Activated T-helper 2 cell treated with anti-CD3 and anti-CD28 coated beads, Interferon-gamma antibody, Interleukin-2, Interleukin-4, amounts not matched to agents 10 μg/mL and 5 μg/mL and 100 μg/mL, durations not matched to agents 14 hours and 24 hours and 36 hours (primary cell): ENCODE results near the gene ZDHHC14. TPM values are rescaled to one million over a fixed set of nuclear protein-coding genes. Genes with fewer than 3 reads are reported as not detected.
"Not testable (repeated sequence)": the region's sequence is repeated elsewhere in the genome, so short reads cannot be mapped to it uniquely, and the experiment has no call there.

Experiments used
- DNase-seq: peaks from one replicate; pipeline ENCODE4 v3.0.0; 2021; ENCODE audit warnings: low spot score
- H3K27ac Mint-ChIP-seq: one replicate; pipeline ENCODE4 v1.8.0; 2021; ENCODE audit warnings: mixed read lengths
- H3K27me3 Mint-ChIP-seq: one replicate; pipeline ENCODE4 v1.8.0; 2021; ENCODE audit warnings: low read depth, mixed read lengths
- H3K36me3 Mint-ChIP-seq: one replicate; pipeline ENCODE4 v1.8.0; 2021; ENCODE audit warnings: low read depth, mixed read lengths
- H3K4me1 Mint-ChIP-seq: one replicate; pipeline ENCODE4 v1.8.0; 2021; ENCODE audit warnings: low read depth, mixed read lengths
- H3K4me3 Mint-ChIP-seq: one replicate; pipeline ENCODE4 v1.8.0; 2021; ENCODE audit warnings: low read depth, mild to moderate bottlenecking, moderate library complexity, mixed read lengths
- H3K9me3 Mint-ChIP-seq: one replicate; pipeline ENCODE4 v1.8.0; 2021; ENCODE audit warnings: mixed read lengths
- intact Hi-C: fragments of 100-400 bp; cut with micrococcal nuclease; formaldehyde crosslinking; loops from one replicate; pipeline ENCODE4 v1.15.1; 2023
- total RNA-seq: library from RNA; stranded (reverse); gene quantifications from 2 replicates; pipeline ENCODE4 v1.2.3, GENCODE V29; 2022

The ZDHHC14 gene
- total RNA-seq, 1 donor from 2014 or later, result 8.4 TPM

DNA sequence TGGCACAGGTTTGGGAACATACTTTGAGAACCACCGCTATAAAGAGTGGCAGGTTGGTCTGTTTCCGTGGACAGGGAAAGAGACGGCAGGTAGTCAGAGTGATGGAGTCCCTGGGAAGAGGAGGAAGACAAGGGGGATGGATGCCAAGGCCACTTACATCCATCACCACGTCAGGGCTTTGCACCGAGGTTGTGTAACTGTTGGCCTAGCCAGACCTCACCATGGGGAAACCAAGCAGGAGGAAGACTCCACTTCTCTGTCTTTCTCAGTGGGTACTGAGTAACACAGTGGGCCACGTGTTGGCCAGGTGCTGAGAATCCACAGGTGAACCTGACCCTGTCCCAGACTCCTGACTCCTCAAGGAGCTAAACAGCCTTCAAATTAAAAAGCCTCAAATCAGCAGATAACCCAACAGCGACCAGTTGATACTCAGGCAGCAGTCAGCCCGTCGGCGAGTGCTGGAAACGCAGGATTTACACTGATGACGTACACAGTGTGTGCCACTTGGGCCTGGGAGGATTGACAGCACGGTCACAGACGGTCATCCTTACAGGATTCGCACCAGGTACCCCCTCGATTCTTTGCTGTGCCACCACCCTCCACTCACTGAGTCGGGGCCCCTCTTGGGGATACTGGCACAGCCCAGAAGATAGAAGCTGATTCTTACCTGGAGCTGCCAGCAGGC lies 307.4 kb downstream of the ZDHHC14 start:
- peaks cover 10% of the 10 kb centered on the region for H3K27me3 Mint-ChIP-seq
- H3K4me3 Mint-ChIP-seq, result no peak overlapping the region
- no peak overlapping the region for H3K27ac Mint-ChIP-seq
- no peaks in the 10 kb centered on the region for H3K36me3 Mint-ChIP-seq
- H3K9me3 Mint-ChIP-seq, result no peaks in the 10 kb centered on the region
- intact Hi-C loops, result no loop called here
- H3K4me1 Mint-ChIP-seq, result no peaks in the 10 kb centered on the region
- DNase-seq, result no peak

DNA sequence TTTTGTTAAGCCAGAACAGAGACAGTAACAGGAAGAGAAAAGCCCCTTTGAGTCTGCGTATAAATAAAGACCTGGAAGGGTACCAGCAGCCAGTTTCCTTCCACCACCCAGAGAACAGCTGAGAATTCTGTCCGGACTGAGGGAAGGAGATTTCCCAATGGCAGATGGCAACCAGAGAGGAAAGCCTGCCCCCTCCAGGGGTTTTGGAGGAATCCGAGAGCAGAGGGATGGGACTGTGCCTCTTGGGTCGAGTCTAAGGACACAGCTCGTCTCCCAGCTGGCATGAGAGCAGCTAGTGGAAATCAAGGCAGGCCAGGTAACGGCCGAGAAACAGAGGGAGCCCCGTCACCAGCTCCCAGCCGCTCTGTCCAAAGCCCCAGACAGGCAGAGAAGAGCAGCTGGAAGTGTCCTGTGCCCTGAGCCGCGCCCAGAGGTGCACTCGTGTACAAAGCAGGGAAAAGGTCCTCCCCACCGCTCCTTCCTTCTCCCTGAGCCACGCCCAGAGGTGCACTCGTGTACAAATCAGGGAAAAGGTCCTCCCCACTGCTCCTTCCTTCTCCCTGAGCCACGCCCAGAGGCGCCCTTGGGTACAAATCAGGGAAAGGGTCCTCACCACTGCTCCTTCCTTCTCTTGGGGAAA lies 308.1 kb downstream of the ZDHHC14 start:
- Mint-ChIP-seq H3K4me1 (no peaks in the 10 kb centered on the region), H3K27me3 (peaks cover 10% of the 10 kb centered on the region), H3K27ac (no peak overlapping the region), H3K36me3 (no peaks in the 10 kb centered on the region), H3K9me3 (no peaks in the 10 kb centered on the region), H3K4me3 (no peak overlapping the region)
- intact Hi-C loops, result no loop called here
- no peak for DNase-seq

DNA sequence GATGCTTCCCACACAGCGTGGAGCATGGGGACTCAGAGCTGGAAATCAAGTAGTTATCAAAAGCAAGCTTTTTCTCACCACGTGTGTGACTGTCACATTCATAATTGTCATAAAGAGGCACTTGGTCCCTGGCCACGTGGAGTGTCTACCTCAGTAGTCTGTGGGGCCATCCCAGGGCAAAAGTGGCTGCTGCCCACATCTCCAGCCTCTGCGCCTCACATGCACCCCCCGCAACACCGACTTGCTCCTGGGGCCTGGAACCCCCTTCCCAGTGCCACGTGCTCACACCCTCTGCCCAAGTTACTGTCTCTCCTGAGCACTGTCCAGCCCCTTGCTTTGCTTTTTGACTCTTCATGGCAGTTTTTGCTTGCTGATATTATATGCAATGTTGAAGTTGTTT lies 308.9 kb downstream of the ZDHHC14 start:
- no peak overlapping the region for H3K4me3 Mint-ChIP-seq
- H3K27ac Mint-ChIP-seq, result no peak overlapping the region
- H3K27me3 Mint-ChIP-seq, result peaks cover 15% of the 10 kb centered on the region
- DNase-seq, result no peak
- no peaks in the 10 kb centered on the region for H3K9me3 Mint-ChIP-seq
- intact Hi-C loops, result no loop called here
- no peaks in the 10 kb centered on the region for H3K4me1 Mint-ChIP-seq
- H3K36me3 Mint-ChIP-seq, result no peaks in the 10 kb centered on the region

DNA sequence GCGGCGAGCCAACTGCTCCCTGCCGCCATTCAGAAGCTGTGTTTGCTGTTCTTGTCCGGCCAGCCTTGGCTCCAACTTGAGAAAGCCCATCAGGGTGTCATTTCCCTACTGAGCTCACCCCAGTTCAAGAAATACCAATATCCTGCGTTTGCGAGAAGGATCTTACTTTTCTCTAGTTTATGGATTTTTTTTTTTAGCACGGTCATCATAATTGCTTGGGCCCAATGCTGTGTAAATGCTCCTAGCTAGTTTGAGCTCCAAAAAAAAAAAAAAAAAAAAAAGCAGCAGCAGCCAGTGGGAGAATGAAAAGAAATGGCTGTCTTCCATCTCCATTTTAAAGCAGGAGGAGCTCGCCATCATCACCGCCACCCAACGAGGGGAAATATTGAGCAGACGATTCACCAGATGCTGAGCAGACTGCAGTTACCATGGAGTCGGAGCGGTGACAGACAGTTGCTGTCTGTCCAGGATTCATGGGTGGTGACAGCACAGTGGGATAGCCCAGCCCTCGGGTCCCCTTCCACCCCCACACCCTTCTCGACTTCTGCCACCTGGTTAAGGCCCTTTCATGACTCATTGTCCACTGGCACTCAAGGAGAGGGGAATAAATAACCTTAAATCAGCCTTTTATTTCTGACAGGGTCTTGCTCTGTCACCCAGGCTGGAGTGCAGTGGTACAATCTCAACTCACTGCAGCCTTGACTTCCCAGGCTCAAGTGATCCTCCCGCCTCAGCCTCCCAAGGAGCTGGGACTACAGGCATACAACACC lies 309.6 kb downstream of the ZDHHC14 start:
- no peak overlapping the region for H3K27ac Mint-ChIP-seq
- H3K36me3 Mint-ChIP-seq, result no peaks in the 10 kb centered on the region
- no peak for DNase-seq
- no peak overlapping the region for H3K4me3 Mint-ChIP-seq
- no peaks in the 10 kb centered on the region for H3K9me3 Mint-ChIP-seq
- intact Hi-C loops, result no loop called here
- H3K27me3 Mint-ChIP-seq, result peaks cover 17% of the 10 kb centered on the region
- no peaks in the 10 kb centered on the region for H3K4me1 Mint-ChIP-seq

DNA sequence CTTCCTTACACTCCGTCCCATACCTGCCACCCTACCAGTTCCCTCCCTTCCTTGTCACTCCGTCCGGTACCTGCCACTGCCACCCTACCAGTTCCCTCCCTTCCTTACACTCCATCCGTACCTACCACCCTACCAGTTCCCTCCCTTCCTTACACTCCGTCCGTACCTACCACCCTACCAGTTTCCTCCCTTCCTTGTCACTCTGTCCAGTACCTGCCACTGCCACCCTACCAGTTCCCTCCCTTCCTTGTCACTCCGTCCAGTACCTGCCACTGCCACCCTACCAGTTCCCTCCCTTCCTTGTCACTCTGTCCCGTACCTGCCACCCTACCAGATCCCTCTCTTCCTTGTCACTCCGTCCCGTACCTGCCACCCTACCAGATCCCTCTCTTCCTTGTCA lies 310.6 kb downstream of the ZDHHC14 start:
- H3K9me3 Mint-ChIP-seq, H3K4me3 Mint-ChIP-seq, intact Hi-C loops, H3K27ac Mint-ChIP-seq, DNase-seq, H3K36me3 Mint-ChIP-seq, H3K4me1 Mint-ChIP-seq: not testable (repeated sequence)
- peaks cover 17% of the 10 kb centered on the region for H3K27me3 Mint-ChIP-seq

DNA sequence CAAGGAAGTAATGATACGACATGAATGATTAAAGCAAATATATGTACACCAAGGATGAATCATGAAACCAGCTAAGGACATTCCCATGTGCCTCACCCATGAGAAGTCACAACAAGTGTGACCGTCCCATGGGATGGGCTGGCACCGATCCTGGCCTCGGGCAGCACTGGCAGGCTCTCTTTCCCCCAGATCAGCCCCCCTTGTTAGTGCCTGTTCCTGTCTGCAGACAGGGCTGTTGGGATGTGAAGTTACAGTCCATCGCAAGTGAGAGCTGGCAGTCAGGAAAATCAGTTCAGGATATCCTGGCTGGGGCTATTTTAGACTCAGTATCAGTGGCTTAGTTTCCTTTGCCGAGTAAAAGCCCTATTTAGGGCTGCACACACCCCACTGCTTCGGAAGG lies 312.9 kb downstream of the ZDHHC14 start:
- Mint-ChIP-seq H3K36me3 (no peaks in the 10 kb centered on the region), H3K27me3 (peaks cover 24% of the 10 kb centered on the region), H3K4me1 (no peaks in the 10 kb centered on the region), H3K9me3 (peaks cover 6% of the 10 kb centered on the region), H3K4me3 (no peak overlapping the region), H3K27ac (no peak overlapping the region)
- DNase-seq, result no peak
- intact Hi-C loops, result no loop called here

DNA sequence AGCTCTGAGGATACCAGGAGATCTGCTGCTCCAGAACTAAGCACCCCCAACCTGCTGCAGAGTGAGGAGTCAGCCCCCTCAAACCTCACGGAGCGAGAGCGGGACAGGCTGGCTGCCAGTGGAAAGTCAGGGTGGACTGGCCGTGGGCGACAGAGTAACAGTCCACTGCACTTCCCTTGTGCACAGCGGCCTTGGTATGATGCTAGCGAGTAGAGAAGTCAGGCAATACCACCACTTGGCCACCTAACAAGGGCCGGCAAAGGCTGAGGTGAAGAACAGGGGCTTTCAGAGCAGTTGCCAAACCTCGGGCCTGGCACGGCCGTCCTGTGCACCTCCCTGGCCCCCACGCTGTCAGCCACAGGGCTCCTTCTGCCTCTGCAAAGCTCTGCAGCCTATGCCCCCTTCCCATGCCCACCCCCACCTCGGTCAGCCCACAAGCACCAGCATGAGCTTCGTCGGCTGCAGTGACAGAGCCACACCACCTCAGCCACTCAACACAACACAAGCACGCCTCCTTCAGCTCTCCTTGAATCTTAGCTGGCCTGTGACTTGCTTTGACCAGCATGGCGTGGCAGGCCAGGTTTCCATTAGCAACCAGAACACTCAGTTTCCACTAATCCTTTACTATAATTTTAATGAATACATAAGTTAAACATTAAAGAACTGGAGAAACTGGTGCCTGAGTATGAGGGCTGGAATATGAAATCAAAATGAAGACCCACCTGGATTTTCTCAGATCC lies 314.5 kb downstream of the ZDHHC14 start:
- no peak overlapping the region for H3K4me3 Mint-ChIP-seq
- H3K27me3 Mint-ChIP-seq, result peaks cover 27% of the 10 kb centered on the region
- no peaks in the 10 kb centered on the region for H3K36me3 Mint-ChIP-seq
- peaks cover 6% of the 10 kb centered on the region for H3K9me3 Mint-ChIP-seq
- no peaks in the 10 kb centered on the region for H3K4me1 Mint-ChIP-seq
- intact Hi-C loops, result no loop called here
- DNase-seq, result no peak
- no peak overlapping the region for H3K27ac Mint-ChIP-seq

DNA sequence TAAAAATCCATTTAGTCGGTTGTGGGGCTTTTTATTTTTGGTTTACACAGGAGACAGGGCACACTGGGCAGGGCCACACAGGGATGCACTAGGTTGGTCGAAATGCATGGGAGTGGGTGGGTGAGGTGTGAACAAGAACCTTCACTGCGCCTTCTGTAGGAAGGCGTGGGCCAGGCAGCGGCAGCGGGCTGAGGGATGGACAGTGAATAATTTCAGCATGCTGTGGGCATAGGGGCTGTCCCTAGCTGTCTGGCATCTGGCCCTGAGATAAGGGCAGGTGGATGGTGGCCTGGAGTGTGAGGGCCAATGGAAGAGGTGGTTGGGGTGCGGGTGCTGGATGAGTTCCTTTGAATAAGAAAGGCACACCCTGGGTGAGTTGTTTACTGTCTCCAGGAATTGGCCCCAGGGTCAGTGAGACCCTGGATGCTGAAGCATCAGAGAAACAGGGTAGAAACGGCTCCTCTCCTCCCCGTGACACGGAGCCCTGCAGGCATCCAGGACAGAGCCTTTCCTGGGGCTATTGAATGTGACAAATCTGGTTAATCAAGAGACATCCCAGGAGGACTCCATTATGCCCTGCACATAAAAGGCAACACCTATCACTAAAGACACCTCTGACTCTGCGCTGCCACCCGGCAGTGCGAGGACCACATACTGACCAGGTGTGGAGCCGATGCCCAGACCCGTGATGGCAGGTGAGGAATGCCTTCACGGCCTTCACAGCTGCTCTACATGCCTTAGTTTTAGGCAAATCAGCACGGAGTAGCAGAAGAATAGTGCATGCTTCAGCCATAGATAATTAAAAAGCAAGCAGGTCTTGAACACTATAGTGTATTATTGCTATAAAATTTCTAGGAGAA lies 319.0 kb downstream of the ZDHHC14 start:
- H3K27me3 Mint-ChIP-seq, result peaks cover 15% of the 10 kb centered on the region
- intact Hi-C loops, result no loop called here
- no peak for DNase-seq
- H3K9me3 Mint-ChIP-seq, result peaks cover 6% of the 10 kb centered on the region
- H3K4me1 Mint-ChIP-seq, result no peaks in the 10 kb centered on the region
- no peak overlapping the region for H3K27ac Mint-ChIP-seq
- H3K36me3 Mint-ChIP-seq, result no peaks in the 10 kb centered on the region
- no peak overlapping the region for H3K4me3 Mint-ChIP-seq

DNA sequence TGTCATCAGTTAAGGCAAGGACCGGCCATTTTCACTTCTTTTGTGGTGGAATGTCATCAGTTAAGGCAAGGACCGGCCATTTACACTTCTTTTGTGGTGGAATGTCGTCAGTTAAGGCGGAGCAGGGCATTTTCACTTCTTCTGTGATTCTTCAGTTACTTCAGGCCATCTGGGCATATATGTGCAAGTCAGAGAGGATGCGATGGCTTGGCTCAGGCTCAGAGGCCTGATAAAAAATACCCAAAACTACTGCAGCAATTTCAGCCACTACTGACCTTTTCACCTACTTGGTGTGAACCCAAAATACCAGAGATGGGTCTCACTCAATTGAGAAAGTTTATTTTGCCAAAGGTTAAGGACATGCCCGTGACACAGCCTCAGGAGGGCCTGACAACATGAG lies 325.4 kb downstream of the ZDHHC14 start:
- H3K27me3 Mint-ChIP-seq, H3K9me3 Mint-ChIP-seq, H3K27ac Mint-ChIP-seq, H3K4me1 Mint-ChIP-seq, intact Hi-C loops, H3K4me3 Mint-ChIP-seq, H3K36me3 Mint-ChIP-seq, DNase-seq: not testable (repeated sequence)

DNA sequence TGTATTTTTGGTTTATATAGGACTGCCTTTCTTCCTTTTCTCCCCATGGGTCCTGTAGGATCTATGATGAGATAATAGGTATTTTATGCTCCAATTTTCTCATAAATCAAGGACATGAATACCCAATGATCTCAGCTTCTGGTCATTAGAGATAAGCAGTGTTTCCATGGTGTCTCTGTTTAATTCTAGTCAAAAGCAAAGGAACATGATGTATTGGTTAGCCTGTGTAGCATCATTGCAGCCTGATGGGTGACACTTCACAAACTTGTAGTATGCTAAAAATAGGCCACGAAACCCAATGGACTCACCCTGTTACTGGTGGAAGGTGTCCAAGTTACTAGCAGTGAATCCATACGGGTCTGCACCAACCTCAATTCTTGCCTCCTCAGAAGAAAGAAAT lies 325.9 kb downstream of the ZDHHC14 start:
- Mint-ChIP-seq H3K27ac (no peak overlapping the region), H3K36me3 (no peaks in the 10 kb centered on the region), H3K4me3 (no peak overlapping the region), H3K27me3 (peaks cover 6% of the 10 kb centered on the region), H3K4me1 (no peaks in the 10 kb centered on the region), H3K9me3 (no peaks in the 10 kb centered on the region)
- DNase-seq, result no peak
- intact Hi-C loops, result no loop called here

DNA sequence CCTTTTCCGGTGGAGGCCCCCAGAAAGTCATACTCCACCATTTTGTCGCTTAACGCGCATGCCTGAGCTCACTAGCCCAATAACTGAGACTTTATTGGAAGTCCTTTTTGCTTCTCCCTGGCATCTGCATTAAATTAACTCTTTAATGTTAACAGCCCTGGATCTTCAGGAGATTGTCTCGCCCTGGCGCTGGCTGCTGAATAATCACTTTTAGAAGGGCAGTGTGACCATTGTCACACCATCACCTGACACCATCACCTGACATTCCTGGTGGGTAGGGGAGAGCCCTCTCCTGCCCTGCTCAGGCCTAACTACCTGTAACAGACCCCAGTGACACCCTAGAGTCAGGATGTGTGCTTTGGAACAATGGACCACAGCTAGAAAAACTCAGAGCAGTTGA lies 326.6 kb downstream of the ZDHHC14 start:
- Mint-ChIP-seq H3K4me3 (no peak overlapping the region), H3K27me3 (peaks cover 6% of the 10 kb centered on the region), H3K9me3 (no peaks in the 10 kb centered on the region), H3K4me1 (no peaks in the 10 kb centered on the region), H3K36me3 (no peaks in the 10 kb centered on the region), H3K27ac (no peak overlapping the region)
- intact Hi-C loops, result no loop called here
- DNase-seq, result no peak

DNA sequence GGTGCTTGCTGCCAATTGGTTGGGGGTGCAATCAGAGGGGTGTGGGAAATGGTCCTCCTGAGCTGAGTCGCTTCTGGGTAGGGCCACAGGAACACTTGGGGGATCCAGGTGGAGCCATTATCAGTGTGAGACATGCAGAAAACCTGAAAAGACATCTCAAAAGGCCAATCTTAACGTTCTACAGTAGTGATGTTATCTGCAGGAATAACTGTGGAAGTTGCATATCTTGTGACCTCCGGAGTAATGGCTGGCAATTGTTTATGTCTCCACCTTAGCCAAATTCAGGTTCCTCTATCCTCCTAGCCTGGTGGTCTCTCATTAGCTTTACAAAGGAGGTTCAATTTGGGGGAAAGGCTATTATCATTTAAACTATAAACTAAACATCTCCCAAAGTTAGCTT lies 327.2 kb downstream of the ZDHHC14 start:
- no peaks in the 10 kb centered on the region for H3K4me1 Mint-ChIP-seq
- no peak overlapping the region for H3K4me3 Mint-ChIP-seq
- no peak overlapping the region for H3K27ac Mint-ChIP-seq
- H3K36me3 Mint-ChIP-seq, result no peaks in the 10 kb centered on the region
- no peaks in the 10 kb centered on the region for H3K9me3 Mint-ChIP-seq
- peaks cover 6% of the 10 kb centered on the region for H3K27me3 Mint-ChIP-seq
- intact Hi-C loops, result no loop called here
- DNase-seq, result no peak
